ENCODE results near the gene JAG2. TPM values are rescaled to one million over a fixed set of nuclear protein-coding genes. Genes with fewer than 3 reads are reported as not detected.

The JAG2 gene
- 10 to 100 TPM in 3 of 4 donors, 1 to 10 TPM in 1; 7.5 to 33.0 (median 11.2) TPM for total RNA-seq

GRCh38 chr14:105168496-105168978, at the start of gene JAG2:
Gene JAG2, minus strand, starts transcription at chr14:105168776. Its CDS starts 356 bp downstream, at chr14:105168420.
- DNase-seq = peak; percentile 34 to 75 (median 75)
- H3K27me3 ChIP-seq = no peaks in the 10 kb centered on the region
- peak within 1 kb of the TSS in 1 of 4 donors; percentile 17 for H3K27ac ChIP-seq
- H3K36me3 ChIP-seq = no peaks in the 10 kb centered on the region
- H3K4me3 ChIP-seq = peak within 1 kb of the TSS; percentile 25 to 63 (median 55)
- H3K4me1 ChIP-seq = peaks cover 0 to 41% (median 15%) of the 10 kb centered on the region in 4 donors
- no peaks in the 10 kb centered on the region for H3K9me3 ChIP-seq
- no peak for TF ChIP-seq CTCF (IDR thresholded peaks at IDR 0.05)
- no peak for TF ChIP-seq POLR2A (IDR thresholded peaks at IDR 0.05)

- H3K4me1 ChIP-seq = no peaks in the 10 kb centered on the region
- no peak overlapping the region for H3K4me3 ChIP-seq
- H3K27ac ChIP-seq = no peak overlapping the region
- H3K36me3 ChIP-seq = peaks cover 0 to 63% (median 0%) of the 10 kb centered on the region in 3 donors
- no peaks in the 10 kb centered on the region for H3K9me3 ChIP-seq
- H3K27me3 ChIP-seq = no peaks in the 10 kb centered on the region
- no peak for DNase-seq
- no peak for TF ChIP-seq POLR2A (IDR thresholded peaks at IDR 0.05)
Observed at GRCh38 chr14:105217774-105218173, 49.2 kb upstream of the JAG2 start.

- H3K9me3 ChIP-seq = no peaks in the 10 kb centered on the region
- no peaks in the 10 kb centered on the region for H3K4me1 ChIP-seq
- H3K4me3 ChIP-seq = no peak overlapping the region
- no peak overlapping the region for H3K27ac ChIP-seq
- DNase-seq = no peak
- H3K27me3 ChIP-seq = no peaks in the 10 kb centered on the region
- no peak for TF ChIP-seq CTCF (IDR thresholded peaks at IDR 0.05)
- TF ChIP-seq POLR2A (IDR thresholded peaks at IDR 0.05) = no peak
- peaks cover 0 to 63% (median 0%) of the 10 kb centered on the region in 3 donors for H3K36me3 ChIP-seq
Observed at GRCh38 chr14:105216490-105217247, 48.1 kb upstream of the JAG2 start.

- TF ChIP-seq CTCF (IDR thresholded peaks at IDR 0.05) (no peak), POLR2A (IDR thresholded peaks at IDR 0.05) (no peak)
- H3K9me3 ChIP-seq = no peaks in the 10 kb centered on the region
- no peaks in the 10 kb centered on the region for H3K4me1 ChIP-seq
- H3K4me3 ChIP-seq = no peak overlapping the region
- H3K36me3 ChIP-seq = peaks cover 0 to 63% (median 0%) of the 10 kb centered on the region in 3 donors
- no peak for DNase-seq
- H3K27me3 ChIP-seq = no peaks in the 10 kb centered on the region
- no peak overlapping the region for H3K27ac ChIP-seq
Observed at GRCh38 chr14:105215602-105216001, 47.0 kb upstream of the JAG2 start.

- Histone ChIP-seq H3K4me3 (no peak overlapping the region), H3K9me3 (no peaks in the 10 kb centered on the region), H3K4me1 (no peaks in the 10 kb centered on the region), H3K36me3 (peaks cover 0 to 63% (median 0%) of the 10 kb centered on the region in 3 donors), H3K27me3 (no peaks in the 10 kb centered on the region), H3K27ac (no peak overlapping the region)
- no peak for TF ChIP-seq CTCF (IDR thresholded peaks at IDR 0.05)
- TF ChIP-seq POLR2A (IDR thresholded peaks at IDR 0.05) = no peak
- no peak for DNase-seq
Observed at GRCh38 chr14:105214324-105214915, 45.8 kb upstream of the JAG2 start.

GRCh38 chr14:105213361-105213760, 44.8 kb upstream of the JAG2 start:
- H3K9me3 ChIP-seq = no peaks in the 10 kb centered on the region
- no peak overlapping the region for H3K4me3 ChIP-seq
- no peaks in the 10 kb centered on the region for H3K27me3 ChIP-seq
- H3K27ac ChIP-seq = no peak overlapping the region
- TF ChIP-seq CTCF (IDR thresholded peaks at IDR 0.05) (no peak), POLR2A (IDR thresholded peaks at IDR 0.05) (no peak)
- DNase-seq = no peak
- H3K4me1 ChIP-seq = no peaks in the 10 kb centered on the region
- peaks cover 0 to 54% (median 0%) of the 10 kb centered on the region in 3 donors for H3K36me3 ChIP-seq
